Measurements from ENCODE around the gene ADAM12. TPM values are rescaled to one million over a fixed set of nuclear protein-coding genes. Genes with fewer than 3 reads are reported as not detected.

Gene ADAM12
- total RNA-seq, 4 donors from 2014 or later, result 0.78 to 10.5 (median 1.2) TPM

DNA sequence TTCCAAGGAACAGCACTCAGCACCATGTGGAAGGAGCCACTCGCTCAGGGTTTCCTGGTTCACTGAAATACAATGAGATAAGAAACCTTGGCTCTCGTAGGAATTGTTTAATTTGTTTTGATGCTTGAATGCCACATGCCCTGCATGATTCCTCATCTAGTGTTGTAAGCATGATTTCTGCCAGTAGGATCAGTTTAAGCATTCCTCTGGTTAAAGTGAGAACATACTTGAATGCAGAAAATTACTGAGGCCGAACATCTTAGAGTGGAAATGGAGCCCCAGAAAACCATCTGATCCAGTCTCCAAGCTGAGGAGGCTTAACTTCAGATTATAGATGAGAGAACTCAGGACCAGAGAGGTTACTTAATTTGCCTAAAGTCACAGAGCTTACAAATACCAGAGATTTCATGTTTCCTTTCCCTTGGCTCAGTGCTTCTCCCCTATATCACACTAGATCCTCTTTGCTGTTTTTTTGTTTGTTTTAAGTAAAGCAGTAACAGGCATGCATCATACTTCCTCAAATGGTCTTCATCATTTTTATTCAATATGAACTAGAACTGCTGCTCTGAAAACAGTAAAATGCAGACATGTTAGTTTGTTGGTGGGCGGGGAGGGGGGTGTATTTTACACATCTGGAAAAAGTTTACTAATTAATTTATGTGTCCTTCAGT lies 125.1 kb downstream of the ADAM12 start:
- peaks cover 0 to 16% (median 0%) of the 10 kb centered on the region in 4 donors for H3K9me3 ChIP-seq
- H3K4me1 ChIP-seq, result peaks cover 0 to 11% (median 5%) of the 10 kb centered on the region in 4 donors
- H3K27me3 ChIP-seq, result no peaks in the 10 kb centered on the region
- no peak for DNase-seq (ENCODE audit: low spot score in 2 of 2)
- no peaks in the 10 kb centered on the region for H3K36me3 ChIP-seq
- WGBS, 2 donors, result 69 to 71% methylated on average over 4 of the region's 4 CpGs
- peak overlapping the region in 1 of 4 donors; percentile 23 for H3K27ac ChIP-seq
- TF ChIP-seq POLR2A (IDR thresholded peaks at IDR 0.05), result no peak
- TF ChIP-seq, protein P1, sequence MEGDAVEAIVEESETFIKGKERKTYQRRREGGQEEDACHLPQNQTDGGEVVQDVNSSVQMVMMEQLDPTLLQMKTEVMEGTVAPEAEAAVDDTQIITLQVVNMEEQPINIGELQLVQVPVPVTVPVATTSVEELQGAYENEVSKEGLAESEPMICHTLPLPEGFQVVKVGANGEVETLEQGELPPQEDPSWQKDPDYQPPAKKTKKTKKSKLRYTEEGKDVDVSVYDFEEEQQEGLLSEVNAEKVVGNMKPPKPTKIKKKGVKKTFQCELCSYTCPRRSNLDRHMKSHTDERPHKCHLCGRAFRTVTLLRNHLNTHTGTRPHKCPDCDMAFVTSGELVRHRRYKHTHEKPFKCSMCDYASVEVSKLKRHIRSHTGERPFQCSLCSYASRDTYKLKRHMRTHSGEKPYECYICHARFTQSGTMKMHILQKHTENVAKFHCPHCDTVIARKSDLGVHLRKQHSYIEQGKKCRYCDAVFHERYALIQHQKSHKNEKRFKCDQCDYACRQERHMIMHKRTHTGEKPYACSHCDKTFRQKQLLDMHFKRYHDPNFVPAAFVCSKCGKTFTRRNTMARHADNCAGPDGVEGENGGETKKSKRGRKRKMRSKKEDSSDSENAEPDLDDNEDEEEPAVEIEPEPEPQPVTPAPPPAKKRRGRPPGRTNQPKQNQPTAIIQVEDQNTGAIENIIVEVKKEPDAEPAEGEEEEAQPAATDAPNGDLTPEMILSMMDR (IDR thresholded peaks at IDR 0.05), result no peak
- no peak for TF ChIP-seq EP300 (IDR thresholded peaks at IDR 0.05)
- H3K4me3 ChIP-seq, result no peak overlapping the region

DNA sequence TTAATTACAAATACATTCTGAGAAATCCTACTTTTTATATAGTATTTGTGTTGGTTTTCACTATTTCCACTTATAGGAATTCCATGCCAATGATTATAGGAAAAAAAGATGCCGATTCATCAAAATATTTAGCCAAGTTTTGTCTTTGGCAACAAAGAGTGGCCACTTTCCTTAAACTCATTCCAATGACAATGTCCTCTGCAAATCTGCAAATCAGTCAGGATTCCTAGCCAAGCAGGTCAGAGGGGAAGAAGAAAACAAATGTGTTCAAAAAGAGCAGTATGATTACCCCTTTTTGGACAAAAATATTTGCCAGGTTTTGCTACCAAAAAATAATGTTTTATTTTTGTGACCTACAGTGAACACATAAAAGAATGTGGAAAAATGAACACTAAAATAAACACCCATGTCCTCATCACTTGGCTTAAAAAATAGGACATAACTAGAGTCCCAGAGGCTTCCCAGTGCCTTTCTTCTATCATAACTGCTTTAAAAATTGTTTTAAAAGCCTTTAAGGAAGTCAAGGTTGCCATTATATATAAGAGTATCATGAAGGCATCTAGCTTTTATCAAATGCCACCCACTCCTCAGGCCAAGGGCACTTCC lies 125.9 kb downstream of the ADAM12 start:
- Histone ChIP-seq H3K27ac (peak overlapping the region in 1 of 4 donors; percentile 23), H3K4me3 (no peak overlapping the region), H3K27me3 (no peaks in the 10 kb centered on the region), H3K9me3 (peaks cover 0 to 16% (median 0%) of the 10 kb centered on the region in 4 donors), H3K36me3 (no peaks in the 10 kb centered on the region), H3K4me1 (peaks cover 0 to 11% (median 5%) of the 10 kb centered on the region in 4 donors)
- TF ChIP-seq EP300 (IDR thresholded peaks at IDR 0.05) (peak in 1 of 2 donors; percentile 28), POLR2A (IDR thresholded peaks at IDR 0.05) (no peak)
- TF ChIP-seq, protein P1 (IDR thresholded peaks at IDR 0.05), result no peak
- peak in 1 of 2 donors; percentile 34 for DNase-seq (ENCODE audit: low spot score in 2 of 2)
- 40 to 58% methylated on average over 1 of the region's 1 CpG for WGBS, 2 donors

DNA sequence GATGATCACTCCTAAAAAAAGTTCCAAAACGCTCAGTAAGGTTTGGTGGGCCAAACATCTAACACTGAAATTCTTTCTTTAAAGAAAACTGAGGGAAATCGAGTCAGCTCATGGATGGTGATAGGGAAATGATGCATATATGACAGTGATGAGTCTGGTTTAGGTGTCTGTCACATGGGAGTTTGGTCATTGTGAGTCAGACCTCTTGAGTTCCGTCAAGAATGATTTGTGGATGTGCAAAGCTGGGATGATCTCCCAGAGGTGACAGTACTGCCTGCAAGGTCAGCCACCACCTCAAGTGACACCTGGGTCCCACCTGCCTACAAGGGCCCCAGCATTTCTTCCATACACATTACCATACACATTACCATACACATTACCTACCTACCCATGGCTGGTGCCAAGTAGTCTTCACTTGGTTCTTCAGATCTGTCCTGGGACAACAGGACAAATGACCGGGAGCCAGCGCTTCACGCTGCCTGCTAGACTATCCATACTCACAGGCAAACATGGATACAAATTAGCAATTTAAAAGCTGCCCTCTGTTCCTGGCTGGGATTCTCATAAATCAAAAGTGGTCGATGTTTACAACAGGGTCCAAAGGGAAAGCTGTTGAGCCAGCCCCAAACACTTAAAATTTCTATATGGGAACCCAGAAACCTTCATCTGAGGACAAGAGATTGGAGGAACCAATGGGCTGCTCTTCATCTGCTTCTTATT lies 128.4 kb downstream of the ADAM12 start:
- TF ChIP-seq EP300 (IDR thresholded peaks at IDR 0.05) (no peak), POLR2A (IDR thresholded peaks at IDR 0.05) (no peak)
- TF ChIP-seq, protein P1 (IDR thresholded peaks at IDR 0.05), result no peak
- 89 to 90% methylated on average over 7 of the region's 7 CpGs for WGBS, 2 donors

DNA sequence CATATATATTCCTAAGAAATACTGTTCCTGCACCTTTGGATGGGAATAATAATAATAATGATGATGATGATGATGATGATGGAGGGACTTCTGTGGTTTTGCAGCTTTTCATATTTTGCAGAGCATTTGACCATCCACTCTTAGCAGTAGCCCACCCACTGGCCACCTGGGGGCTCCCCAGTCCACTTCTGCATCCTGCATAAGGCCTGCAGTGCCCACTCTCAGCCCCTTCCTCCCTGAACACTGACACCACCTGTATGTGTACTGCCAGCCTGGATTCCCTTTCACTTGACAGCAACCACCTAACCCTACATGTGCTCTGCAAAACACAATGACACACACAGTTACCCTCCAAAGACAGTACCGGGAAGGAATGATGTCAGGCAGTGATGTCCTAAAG lies 131.4 kb downstream of the ADAM12 start:
- Histone ChIP-seq H3K27ac (no peak overlapping the region), H3K27me3 (no peaks in the 10 kb centered on the region), H3K9me3 (no peaks in the 10 kb centered on the region), H3K4me3 (no peak overlapping the region), H3K4me1 (peaks cover 0 to 10% (median 0%) of the 10 kb centered on the region in 4 donors), H3K36me3 (no peaks in the 10 kb centered on the region)
- DNase-seq (ENCODE audit: low spot score in 2 of 2), result no peak
- TF ChIP-seq, protein P1 (IDR thresholded peaks at IDR 0.05), result no peak
- TF ChIP-seq EP300 (IDR thresholded peaks at IDR 0.05), result no peak
- no peak for TF ChIP-seq POLR2A (IDR thresholded peaks at IDR 0.05)
- 92 to 95% methylated on average over 1 of the region's 1 CpG for WGBS, 2 donors

More for the DNA sequence above, 128.4 kb downstream of the ADAM12 start:
- no peaks in the 10 kb centered on the region for H3K9me3 ChIP-seq
- H3K27ac ChIP-seq, result no peak overlapping the region
- DNase-seq (ENCODE audit: low spot score in 2 of 2), result no peak
- H3K4me3 ChIP-seq, result no peak overlapping the region
- peaks cover 0 to 11% (median 5%) of the 10 kb centered on the region in 4 donors for H3K4me1 ChIP-seq
- no peaks in the 10 kb centered on the region for H3K27me3 ChIP-seq
- no peaks in the 10 kb centered on the region for H3K36me3 ChIP-seq
